ENCODE measurements around the gene NRN1. TPM values are rescaled to one million over a fixed set of nuclear protein-coding genes. Genes with fewer than 3 reads are reported as not detected.

NRN1 gene
- total and polyA plus RNA-seq, 8 donors: 0.60 to 4.3 (median 1.6) TPM

DNA sequence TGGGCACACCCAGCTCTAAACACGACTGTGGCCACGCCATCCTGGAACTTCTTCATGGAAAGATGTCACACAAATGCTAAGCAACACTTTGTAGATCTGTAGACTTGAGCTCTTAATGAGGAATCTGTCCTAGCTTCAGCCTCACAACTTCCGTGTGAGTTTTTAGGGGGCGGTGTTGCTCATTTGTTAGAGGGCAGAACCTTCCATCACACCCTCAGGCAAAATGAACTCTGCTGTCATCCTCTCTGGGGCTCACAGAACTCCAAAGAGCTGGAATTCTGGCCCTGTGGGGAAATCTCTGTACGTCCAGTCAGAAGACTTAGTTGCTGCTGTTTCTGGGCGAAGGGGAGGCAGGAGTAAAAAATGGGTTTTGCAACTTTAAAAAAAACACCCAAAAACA, 49.8 kb downstream of the NRN1 start:
- Histone ChIP-seq H3K4me3 (no peak overlapping the region), H3K36me3 (no peaks in the 10 kb centered on the region), H3K27me3 (no peaks in the 10 kb centered on the region), H3K9me3 (no peaks in the 10 kb centered on the region), H3K4me1 (no peaks in the 10 kb centered on the region), H3K27ac (no peak overlapping the region)
- intact Hi-C loops (cut with DNase I): no loop called here
- 59 to 62% methylated on average over 6 of the region's 6 CpGs for whole genome bisulfite sequencing, 2 donors
- DNase-seq (no peak), FAIRE-seq (no peak), ATAC-seq (no peak)
- TF ChIP-seq, protein P1, sequence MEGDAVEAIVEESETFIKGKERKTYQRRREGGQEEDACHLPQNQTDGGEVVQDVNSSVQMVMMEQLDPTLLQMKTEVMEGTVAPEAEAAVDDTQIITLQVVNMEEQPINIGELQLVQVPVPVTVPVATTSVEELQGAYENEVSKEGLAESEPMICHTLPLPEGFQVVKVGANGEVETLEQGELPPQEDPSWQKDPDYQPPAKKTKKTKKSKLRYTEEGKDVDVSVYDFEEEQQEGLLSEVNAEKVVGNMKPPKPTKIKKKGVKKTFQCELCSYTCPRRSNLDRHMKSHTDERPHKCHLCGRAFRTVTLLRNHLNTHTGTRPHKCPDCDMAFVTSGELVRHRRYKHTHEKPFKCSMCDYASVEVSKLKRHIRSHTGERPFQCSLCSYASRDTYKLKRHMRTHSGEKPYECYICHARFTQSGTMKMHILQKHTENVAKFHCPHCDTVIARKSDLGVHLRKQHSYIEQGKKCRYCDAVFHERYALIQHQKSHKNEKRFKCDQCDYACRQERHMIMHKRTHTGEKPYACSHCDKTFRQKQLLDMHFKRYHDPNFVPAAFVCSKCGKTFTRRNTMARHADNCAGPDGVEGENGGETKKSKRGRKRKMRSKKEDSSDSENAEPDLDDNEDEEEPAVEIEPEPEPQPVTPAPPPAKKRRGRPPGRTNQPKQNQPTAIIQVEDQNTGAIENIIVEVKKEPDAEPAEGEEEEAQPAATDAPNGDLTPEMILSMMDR (IDR thresholded peaks at IDR 0.05): no peak

DNA sequence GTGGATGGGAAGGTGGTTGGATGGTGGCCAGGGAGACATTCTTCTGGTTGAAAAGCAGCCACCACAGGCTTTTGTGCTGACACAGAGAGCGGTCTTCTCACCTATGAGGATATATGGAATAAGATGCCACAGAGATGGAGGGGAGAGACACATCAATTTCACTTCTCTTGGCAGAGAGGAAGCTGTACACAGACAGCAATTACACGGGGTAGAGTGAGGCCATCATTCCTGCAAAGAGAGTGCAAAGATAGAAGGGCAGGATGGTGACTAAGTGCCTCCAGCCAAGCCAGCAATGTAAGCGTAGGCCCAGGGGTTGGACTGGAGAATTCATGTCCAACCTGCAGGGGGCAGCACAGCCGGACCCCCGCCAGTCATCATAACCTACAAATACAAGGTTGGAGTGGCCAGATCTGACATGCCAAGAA, 56.4 kb downstream of the NRN1 start:
- TF ChIP-seq, protein P1 (IDR thresholded peaks at IDR 0.05): peak in 2 of 4 donors; percentile 22
- intact Hi-C loops (cut with DNase I): no loop called here
- ATAC-seq: peak in 1 of 4 donors; percentile 46
- no peak overlapping the region for H3K27ac ChIP-seq
- WGBS, 2 donors: 45 to 58% methylated on average over 5 of the region's 5 CpGs
- H3K4me3 ChIP-seq: no peak overlapping the region
- no peaks in the 10 kb centered on the region for H3K4me1 ChIP-seq
- no peak for FAIRE-seq
- H3K9me3 ChIP-seq: no peaks in the 10 kb centered on the region
- no peak for DNase-seq
- no peaks in the 10 kb centered on the region for H3K27me3 ChIP-seq
- H3K36me3 ChIP-seq: no peaks in the 10 kb centered on the region
